ENCODE measurements around the gene MYLIP. TPM values are rescaled to one million over a fixed set of nuclear protein-coding genes. Genes with fewer than 3 reads are reported as not detected.

The MYLIP gene
- total RNA-seq, 4 donors from 2014 or later, result 49.9 to 131 (median 79.3) TPM

GRCh38 chr6:16098211-16098610 lies 30.7 kb upstream of the MYLIP start:
- no peaks in the 10 kb centered on the region for H3K9me3 ChIP-seq
- WGBS, 2 donors (ENCODE audit: low coverage in 1 of 2), result 91 to 94% methylated on average over 5 of the region's 5 CpGs
- no peak overlapping the region for H3K27ac ChIP-seq
- H3K4me1 ChIP-seq, result no peaks in the 10 kb centered on the region
- no peaks in the 10 kb centered on the region for H3K27me3 ChIP-seq
- no peak for TF ChIP-seq EP300 (IDR thresholded peaks at IDR 0.05)
- TF ChIP-seq POLR2A (IDR thresholded peaks at IDR 0.05), result no peak
- TF ChIP-seq POLR2AphosphoS5 (IDR thresholded peaks at IDR 0.05), result no peak
- TF ChIP-seq CTCF (IDR thresholded peaks at IDR 0.05), result no peak
- H3K36me3 ChIP-seq, result no peaks in the 10 kb centered on the region
- H3K4me3 ChIP-seq, result no peak overlapping the region
- ATAC-seq, result no peak

- Histone ChIP-seq H3K9me3 (no peaks in the 10 kb centered on the region), H3K4me3 (no peak overlapping the region), H3K27ac (no peak overlapping the region), H3K36me3 (no peaks in the 10 kb centered on the region), H3K4me1 (no peaks in the 10 kb centered on the region), H3K27me3 (no peaks in the 10 kb centered on the region)
- no peak for ATAC-seq
- TF ChIP-seq EP300 (IDR thresholded peaks at IDR 0.05) (no peak), POLR2A (IDR thresholded peaks at IDR 0.05) (no peak), CTCF (IDR thresholded peaks at IDR 0.05) (no peak), POLR2AphosphoS5 (IDR thresholded peaks at IDR 0.05) (no peak)
- WGBS, 2 donors (ENCODE audit: low coverage in 1 of 2), result 77% methylated on average over 3 of the region's 3 CpGs; no CpG with 5 or more reads in 1 of the 2 donors
These were observed 26.7 kb upstream of the MYLIP start for GRCh38 chr6:16102208-16102607.

- no peak overlapping the region for H3K27ac ChIP-seq
These were observed 25.2 kb upstream of the MYLIP start for GRCh38 chr6:16103722-16104121.

GRCh38 chr6:16104624-16105433 lies 24.1 kb upstream of the MYLIP start:
- Histone ChIP-seq H3K9me3 (no peaks in the 10 kb centered on the region), H3K27ac (no peak overlapping the region), H3K36me3 (no peaks in the 10 kb centered on the region), H3K4me3 (no peak overlapping the region), H3K27me3 (no peaks in the 10 kb centered on the region), H3K4me1 (peaks cover 0 to 10% (median 0%) of the 10 kb centered on the region in 3 donors)
- ATAC-seq, result no peak
- WGBS, 2 donors (ENCODE audit: low coverage in 1 of 2), result 89 to 92% methylated on average over 10 to 12 of the region's 12 CpGs
- TF ChIP-seq POLR2AphosphoS5 (IDR thresholded peaks at IDR 0.05), result no peak
- TF ChIP-seq EP300 (IDR thresholded peaks at IDR 0.05), result no peak
- TF ChIP-seq CTCF (IDR thresholded peaks at IDR 0.05), result no peak
- TF ChIP-seq POLR2A (IDR thresholded peaks at IDR 0.05), result no peak

More at GRCh38 chr6:16103722-16104121, 25.2 kb upstream of the MYLIP start:
- TF ChIP-seq CTCF (IDR thresholded peaks at IDR 0.05), result no peak
- TF ChIP-seq POLR2AphosphoS5 (IDR thresholded peaks at IDR 0.05), result no peak
- TF ChIP-seq EP300 (IDR thresholded peaks at IDR 0.05), result no peak
- no peak for TF ChIP-seq POLR2A (IDR thresholded peaks at IDR 0.05)
- H3K4me1 ChIP-seq, result no peaks in the 10 kb centered on the region
- H3K27me3 ChIP-seq, result no peaks in the 10 kb centered on the region
- no peak for ATAC-seq
- 50 to 59% methylated on average over 2 to 6 of the region's 7 CpGs for WGBS, 2 donors (ENCODE audit: low coverage in 1 of 2)
- no peak overlapping the region for H3K4me3 ChIP-seq
- H3K9me3 ChIP-seq, result no peaks in the 10 kb centered on the region
- no peaks in the 10 kb centered on the region for H3K36me3 ChIP-seq

GRCh38 chr6:16105854-16106253 lies 23.0 kb upstream of the MYLIP start:
- no peak for ATAC-seq

More at GRCh38 chr6:16105854-16106253, 23.0 kb upstream of the MYLIP start:
- no peak overlapping the region for H3K4me3 ChIP-seq
- TF ChIP-seq EP300 (IDR thresholded peaks at IDR 0.05), result no peak
- no peak for TF ChIP-seq POLR2A (IDR thresholded peaks at IDR 0.05)
- no peak for TF ChIP-seq POLR2AphosphoS5 (IDR thresholded peaks at IDR 0.05)
- TF ChIP-seq CTCF (IDR thresholded peaks at IDR 0.05), result no peak
- no peaks in the 10 kb centered on the region for H3K27me3 ChIP-seq
- peaks cover 0 to 14% (median 0%) of the 10 kb centered on the region in 3 donors for H3K4me1 ChIP-seq
- H3K36me3 ChIP-seq, result no peaks in the 10 kb centered on the region
- no peak overlapping the region for H3K27ac ChIP-seq
- H3K9me3 ChIP-seq, result no peaks in the 10 kb centered on the region
- WGBS, 2 donors (ENCODE audit: low coverage in 1 of 2), result 54 to 79% methylated on average over 4 of the region's 4 CpGs

All from gastroesophageal sphincter (tissue), 4 donors.